NCI-H2029 treated with DMSO at 0.1 percent for 48 hours (cell line): Measurements from ENCODE around the gene SORCS2.

Source experiments
- DNase-seq: peaks from one replicate; lab custom pipeline; 2025; lab: John Stamatoyannopoulos, UW

The SORCS2 gene

GRCh38 chr4:7192252-7193029 is at the start of gene SORCS2:
Gene SORCS2 (plus strand): TSS chr4:7192538.
- DNase-seq, result peak; percentile 8

GRCh38 chr4:7144374-7145290 is 47.7 kb upstream of the SORCS2 start:
- no peak for DNase-seq

GRCh38 chr4:7145291-7145934 is 46.9 kb upstream of the SORCS2 start:
- DNase-seq, result no peak

- no peak for DNase-seq
Measured at GRCh38 chr4:7146059-7146785, 46.1 kb upstream of the SORCS2 start.

GRCh38 chr4:7146786-7147115 is 45.6 kb upstream of the SORCS2 start:
- DNase-seq, result no peak

GRCh38 chr4:7147261-7147660 is 45.1 kb upstream of the SORCS2 start:
- no peak for DNase-seq

- DNase-seq, result no peak
Measured at GRCh38 chr4:7147661-7148310, 44.6 kb upstream of the SORCS2 start.

GRCh38 chr4:7148337-7148736 is 44.0 kb upstream of the SORCS2 start:
- DNase-seq, result no peak

- no peak for DNase-seq
Measured at GRCh38 chr4:7150036-7150635, 42.2 kb upstream of the SORCS2 start.

GRCh38 chr4:7151668-7152227 is 40.6 kb upstream of the SORCS2 start:
- DNase-seq, result no peak

- DNase-seq, result no peak
Measured at GRCh38 chr4:7153711-7154110, 38.6 kb upstream of the SORCS2 start.

- DNase-seq, result no peak
Measured at GRCh38 chr4:7154351-7154981, 37.9 kb upstream of the SORCS2 start.

GRCh38 chr4:7155590-7156071 is 36.7 kb upstream of the SORCS2 start:
- no peak for DNase-seq

GRCh38 chr4:7156328-7156727 is 36.0 kb upstream of the SORCS2 start:
- no peak for DNase-seq

GRCh38 chr4:7156761-7157488 is 35.4 kb upstream of the SORCS2 start:
- DNase-seq, result no peak

GRCh38 chr4:7157666-7158065 is 34.7 kb upstream of the SORCS2 start:
- DNase-seq, result no peak

- DNase-seq, result no peak
Measured at GRCh38 chr4:7158081-7158750, 34.1 kb upstream of the SORCS2 start.

- no peak for DNase-seq
Measured at GRCh38 chr4:7158991-7159390, 33.3 kb upstream of the SORCS2 start.

- no peak for DNase-seq
Measured at GRCh38 chr4:7159923-7160322, 32.4 kb upstream of the SORCS2 start.
